IPS-20b (cell line): ENCODE data around the gene TMCC1.

Source experiments
- H3K27ac ChIP-seq: one replicate; pipeline ENCODE4 v1.5.1; 2013; ENCODE audit warnings: low read length
- H3K27me3 ChIP-seq: 2 replicates; pipeline ENCODE4 v1.6.1; 2013; ENCODE audit warnings: mild to moderate bottlenecking, low read length, inconsistent platforms; ENCODE audit not compliant: insufficient read depth
- H3K36me3 ChIP-seq: 2 replicates; pipeline ENCODE4 v1.6.1; 2013; ENCODE audit warnings: low read depth, mild to moderate bottlenecking, inconsistent platforms, low read length, moderate library complexity; ENCODE audit not compliant: insufficient read depth
- H3K4me1 ChIP-seq: 2 replicates; pipeline ENCODE4 v1.6.1; 2013; ENCODE audit warnings: mild to moderate bottlenecking, control low read depth, inconsistent platforms, low read length, moderate library complexity; ENCODE audit not compliant: insufficient read depth
- H3K4me3 ChIP-seq: 2 replicates; pipeline ENCODE4 v1.5.1; 2013; ENCODE audit warnings: mild to moderate bottlenecking, low read length, inconsistent platforms
- H3K9ac ChIP-seq: 2 replicates; pipeline ENCODE4 v1.6.1; 2013; ENCODE audit warnings: low read depth, mild to moderate bottlenecking, inconsistent platforms, low read length, moderate library complexity
- H3K9me3 ChIP-seq: 2 replicates; pipeline ENCODE4 v1.6.1; 2013; ENCODE audit warnings: mild to moderate bottlenecking, low read depth, low read length, inconsistent platforms; ENCODE audit not compliant: insufficient read depth

Gene TMCC1

DNA sequence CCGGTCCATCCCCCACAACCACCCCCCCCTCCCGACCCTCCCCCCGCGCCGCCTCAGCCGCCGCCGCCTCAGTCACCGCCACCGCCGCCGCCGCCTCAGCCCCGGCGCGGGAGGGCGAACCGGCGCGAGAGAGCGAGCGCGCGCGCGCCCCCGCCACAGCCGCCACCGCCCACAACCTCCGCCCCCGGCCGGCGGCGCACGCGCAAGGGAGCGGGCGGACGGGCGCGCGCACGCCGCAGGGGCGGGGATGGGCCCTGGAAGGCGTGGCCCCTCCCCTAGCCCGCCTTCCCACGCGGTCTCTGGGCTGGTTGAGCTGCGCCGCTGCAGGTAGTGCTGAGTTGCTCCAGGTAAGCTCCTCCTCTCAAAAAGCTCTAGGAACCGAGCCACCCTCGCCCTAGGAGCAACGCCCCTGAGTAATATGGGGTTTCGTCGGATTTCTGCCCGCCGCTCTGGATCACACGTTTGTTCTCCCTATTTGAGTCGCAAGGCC is at the start of gene TMCC1:
Gene TMCC1 (minus strand): TSS at position 131 of the 490 bp plus-strand sequence.
- Histone ChIP-seq H3K9ac (peak within 1 kb of the TSS; percentile 93), H3K4me1 (peaks cover 21% of the 10 kb centered on the region; the same call in 1 of the 2 replicates), H3K27ac (peak within 1 kb of the TSS; percentile 41), H3K4me3 (peak within 1 kb of the TSS; percentile 89), H3K36me3 (no peaks in the 10 kb centered on the region), H3K9me3 (no peaks in the 10 kb centered on the region), H3K27me3 (no peaks in the 10 kb centered on the region)

DNA sequence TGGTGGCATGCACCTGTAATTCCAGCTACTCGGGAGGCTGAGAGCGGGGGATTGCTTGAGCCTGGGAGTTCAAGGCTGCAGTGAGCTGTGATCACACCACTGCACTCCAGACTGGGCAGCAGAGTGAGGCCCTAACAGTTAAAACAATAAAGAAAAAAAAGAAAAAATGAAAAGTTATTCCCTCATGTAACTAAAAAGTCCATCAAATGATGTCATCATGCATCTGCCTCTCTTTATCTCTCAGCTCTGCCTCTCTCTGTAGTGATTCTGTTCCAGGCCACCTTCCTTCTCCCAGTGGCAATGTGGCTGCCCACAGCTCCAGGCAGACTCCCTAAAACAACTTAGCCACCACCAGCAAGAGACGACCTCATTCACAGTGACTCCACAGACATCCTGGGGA is 49.5 kb upstream of the TMCC1 start:
- Histone ChIP-seq H3K9ac (no peak overlapping the region), H3K4me3 (no peak overlapping the region), H3K36me3 (no peaks in the 10 kb centered on the region), H3K4me1 (no peaks in the 10 kb centered on the region), H3K9me3 (no peaks in the 10 kb centered on the region), H3K27ac (no peak overlapping the region), H3K27me3 (no peaks in the 10 kb centered on the region; the same call in 1 of the 2 replicates)

DNA sequence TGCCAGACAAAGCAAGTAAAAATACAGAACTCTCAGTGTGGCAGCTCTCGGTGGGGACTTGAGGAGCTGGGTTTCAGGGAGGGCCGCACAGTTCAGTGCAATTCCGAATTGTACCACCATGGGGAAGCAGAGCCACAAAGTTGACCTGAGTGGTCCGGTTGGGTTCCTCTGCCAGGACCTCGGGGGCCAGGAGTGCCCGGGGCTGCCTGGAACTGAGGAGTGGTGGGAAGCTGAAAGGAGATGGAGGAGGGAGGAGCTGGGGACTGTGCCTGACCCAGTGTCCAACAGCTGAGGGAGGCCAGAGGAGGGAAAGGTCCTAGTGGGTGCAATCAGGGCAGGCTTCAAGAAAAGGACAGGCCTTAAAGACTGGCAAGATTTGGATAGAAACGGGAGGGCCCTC is 48.8 kb upstream of the TMCC1 start:
- H3K9me3 ChIP-seq, result no peaks in the 10 kb centered on the region
- H3K4me3 ChIP-seq, result no peak overlapping the region
- no peak overlapping the region for H3K9ac ChIP-seq
- no peaks in the 10 kb centered on the region; the same call in 1 of the 2 replicates for H3K27me3 ChIP-seq
- no peaks in the 10 kb centered on the region for H3K4me1 ChIP-seq
- no peak overlapping the region for H3K27ac ChIP-seq
- no peaks in the 10 kb centered on the region for H3K36me3 ChIP-seq

DNA sequence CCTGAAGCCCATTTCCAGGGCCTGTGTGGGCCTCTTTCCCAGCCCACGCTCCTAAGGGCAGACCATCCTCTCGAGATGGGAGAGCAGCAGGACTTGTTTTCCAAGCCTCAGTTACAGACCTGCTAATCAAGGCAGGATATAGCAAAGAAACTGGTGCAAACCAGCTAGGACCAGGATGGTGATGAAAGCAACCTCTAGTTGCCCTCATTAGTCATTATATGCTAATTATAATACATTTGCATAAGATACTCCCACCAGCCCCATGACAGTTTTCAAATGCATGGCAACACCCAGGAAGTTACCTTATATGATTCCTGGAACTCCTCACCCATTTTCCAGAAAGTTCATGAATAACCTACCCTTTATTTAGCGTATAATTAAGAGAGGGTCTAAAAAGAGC is 46.6 kb upstream of the TMCC1 start:
- H3K27me3 ChIP-seq, result no peaks in the 10 kb centered on the region
- no peaks in the 10 kb centered on the region for H3K36me3 ChIP-seq
- H3K9me3 ChIP-seq, result no peaks in the 10 kb centered on the region
- no peak overlapping the region for H3K27ac ChIP-seq
- H3K4me1 ChIP-seq, result no peaks in the 10 kb centered on the region
- no peak overlapping the region for H3K4me3 ChIP-seq
- no peak overlapping the region for H3K9ac ChIP-seq

DNA sequence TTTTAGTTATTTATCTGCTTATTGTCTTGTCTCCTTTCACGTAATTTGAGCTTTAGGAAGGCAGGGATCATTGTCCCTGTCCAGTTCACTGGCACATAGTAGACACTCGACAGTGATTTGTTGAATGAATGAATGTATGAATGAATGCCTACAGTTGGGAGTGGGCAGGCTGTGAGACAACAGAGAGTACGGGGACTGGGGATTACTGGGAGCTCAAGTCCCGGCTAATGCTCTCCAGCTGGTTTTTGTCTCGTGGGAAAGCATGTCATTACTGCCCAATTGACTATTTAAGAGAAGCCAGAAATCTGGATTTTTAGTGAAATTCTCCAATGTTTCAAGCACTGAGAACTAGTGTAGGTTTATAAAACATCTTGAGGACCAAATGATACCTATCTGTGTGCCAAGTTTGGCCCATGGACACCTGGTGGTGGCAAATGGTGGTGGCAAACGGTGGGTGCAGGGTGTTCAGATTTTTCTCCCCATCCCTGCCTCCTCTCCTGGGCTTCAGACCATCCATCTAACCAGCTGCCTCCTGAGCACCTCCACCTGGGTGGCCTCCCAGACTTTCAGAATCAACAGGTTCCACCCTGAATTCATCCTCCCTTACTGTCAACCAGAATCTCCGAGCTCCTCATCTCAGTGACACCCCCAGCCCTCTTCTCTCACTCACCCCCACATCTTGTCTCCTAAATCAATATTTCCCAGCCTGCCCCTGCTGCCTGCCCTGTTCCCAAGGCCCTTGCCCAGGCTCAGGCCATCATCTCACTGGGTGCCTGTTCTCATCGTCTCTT is 44.8 kb upstream of the TMCC1 start:
- Histone ChIP-seq H3K4me3 (no peak overlapping the region), H3K9ac (no peak overlapping the region), H3K36me3 (no peaks in the 10 kb centered on the region), H3K27me3 (peaks cover 10% of the 10 kb centered on the region), H3K9me3 (no peaks in the 10 kb centered on the region), H3K27ac (no peak overlapping the region), H3K4me1 (no peaks in the 10 kb centered on the region)

DNA sequence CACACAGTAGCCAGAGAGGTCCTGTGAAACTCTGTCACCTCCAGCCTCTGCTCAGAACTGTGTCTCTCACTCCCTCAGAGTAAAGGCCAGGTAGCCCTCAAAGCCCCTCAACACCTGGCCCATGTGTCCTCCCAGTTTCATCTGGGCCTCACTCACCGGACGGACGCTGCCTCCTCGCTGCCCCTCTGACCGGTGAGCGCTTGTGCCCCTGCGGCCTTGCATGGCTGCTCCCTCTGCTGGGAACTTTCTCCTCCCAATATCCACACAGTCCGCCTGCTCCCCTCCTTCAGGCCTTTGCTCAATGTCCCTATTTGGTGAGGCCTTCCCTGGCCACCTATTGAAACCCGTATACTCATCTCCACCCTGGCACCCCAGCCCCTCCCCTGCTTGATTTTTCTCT is 44.2 kb upstream of the TMCC1 start:
- Histone ChIP-seq H3K36me3 (no peaks in the 10 kb centered on the region), H3K27me3 (peaks cover 10% of the 10 kb centered on the region), H3K9ac (no peak overlapping the region), H3K4me1 (no peaks in the 10 kb centered on the region), H3K4me3 (no peak overlapping the region), H3K27ac (no peak overlapping the region), H3K9me3 (no peaks in the 10 kb centered on the region)

DNA sequence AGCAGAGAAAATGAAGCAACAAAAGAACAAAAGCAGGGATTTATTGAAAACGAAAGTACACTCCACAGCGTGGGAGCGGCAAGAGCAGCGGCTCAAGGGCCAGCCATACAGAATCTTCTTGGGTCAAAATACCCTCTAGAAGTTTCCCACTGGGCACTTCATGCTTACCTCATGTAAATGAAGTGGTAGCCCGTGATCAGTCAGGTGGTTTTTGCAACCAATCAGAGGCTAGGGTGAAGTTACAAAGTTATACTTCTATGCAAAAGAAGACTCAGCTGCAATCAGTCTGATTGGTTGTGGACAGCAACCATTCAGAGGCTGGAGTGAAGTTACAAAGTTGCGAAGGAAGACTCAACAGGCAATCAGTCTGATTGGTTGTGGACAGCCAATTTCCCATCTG is 43.2 kb upstream of the TMCC1 start:
- Histone ChIP-seq H3K9ac (no peak overlapping the region), H3K4me3 (no peak overlapping the region), H3K36me3 (no peaks in the 10 kb centered on the region), H3K4me1 (no peaks in the 10 kb centered on the region), H3K27ac (no peak overlapping the region), H3K9me3 (no peaks in the 10 kb centered on the region), H3K27me3 (peaks cover 10% of the 10 kb centered on the region)

DNA sequence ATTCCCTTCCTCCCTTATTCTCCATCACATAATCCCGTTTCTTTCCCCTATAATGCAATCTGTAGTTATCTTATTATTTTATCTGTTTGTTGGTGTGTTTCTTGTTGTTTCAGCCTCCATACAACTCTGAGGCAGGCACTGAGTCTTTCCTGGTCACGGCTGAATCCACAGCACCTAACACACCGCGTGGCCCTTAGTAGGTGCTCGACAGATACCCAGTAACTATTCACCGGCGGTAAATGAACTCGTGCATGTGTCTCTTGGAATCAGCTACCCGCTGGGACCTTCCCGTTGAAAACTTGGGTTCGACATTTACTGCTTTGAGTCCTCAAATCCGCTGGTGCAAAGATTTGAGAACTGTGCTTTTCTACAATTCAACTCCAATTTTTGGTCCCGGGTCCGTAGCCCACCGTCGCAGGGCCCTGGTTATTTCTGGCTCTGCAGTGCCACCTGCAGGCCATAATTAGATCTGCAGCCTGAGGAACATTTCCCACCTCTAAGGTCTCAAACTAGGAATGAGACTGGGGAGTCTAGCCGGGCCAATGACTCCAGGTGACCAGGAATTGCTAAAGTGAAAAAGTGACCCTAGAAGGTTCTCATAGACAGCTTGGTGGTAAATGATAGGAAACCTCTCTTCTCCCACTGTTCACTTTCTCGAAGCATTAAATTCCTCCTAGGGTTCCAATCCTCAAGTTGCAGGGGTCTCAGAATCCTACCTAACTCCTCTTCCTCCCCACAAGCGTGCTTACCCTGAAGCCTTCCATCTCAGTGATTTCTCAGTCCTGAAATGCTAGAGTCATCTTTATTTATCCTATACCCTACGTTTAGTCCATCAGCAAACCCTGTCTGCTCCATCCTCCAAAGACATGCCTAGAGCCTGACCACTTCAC is 41.0 kb upstream of the TMCC1 start:
- peaks cover 13% of the 10 kb centered on the region for H3K9me3 ChIP-seq
- peaks cover 10% of the 10 kb centered on the region for H3K27me3 ChIP-seq
- no peak overlapping the region for H3K27ac ChIP-seq
- H3K4me3 ChIP-seq, result no peak overlapping the region
- no peaks in the 10 kb centered on the region for H3K4me1 ChIP-seq
- H3K9ac ChIP-seq, result no peak overlapping the region
- no peaks in the 10 kb centered on the region for H3K36me3 ChIP-seq

DNA sequence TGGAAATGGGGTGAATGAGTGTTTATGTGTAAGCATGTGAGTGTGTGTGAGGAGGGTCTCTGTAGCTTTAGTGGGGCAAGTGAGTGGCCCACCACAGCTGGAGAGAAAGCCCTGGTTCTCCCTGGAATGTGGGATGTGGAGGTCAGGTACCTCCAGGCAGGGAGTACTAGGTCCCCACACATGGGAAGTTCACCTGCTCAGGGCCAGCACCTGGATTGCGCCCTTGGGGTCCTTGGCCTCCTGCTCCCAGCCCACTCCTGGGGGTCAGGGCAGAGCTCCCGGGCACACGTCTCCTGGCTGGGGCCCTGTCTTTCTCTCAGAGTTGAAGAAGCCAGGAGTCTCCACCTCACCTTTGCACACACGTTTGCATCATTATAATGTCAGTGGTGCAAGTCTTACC is 40.0 kb upstream of the TMCC1 start:
- H3K27ac ChIP-seq, result no peak overlapping the region
- H3K4me1 ChIP-seq, result no peaks in the 10 kb centered on the region
- H3K9me3 ChIP-seq, result peaks cover 16% of the 10 kb centered on the region
- H3K27me3 ChIP-seq, result peaks cover 10% of the 10 kb centered on the region
- H3K9ac ChIP-seq, result no peak overlapping the region
- H3K4me3 ChIP-seq, result no peak overlapping the region
- H3K36me3 ChIP-seq, result no peaks in the 10 kb centered on the region

DNA sequence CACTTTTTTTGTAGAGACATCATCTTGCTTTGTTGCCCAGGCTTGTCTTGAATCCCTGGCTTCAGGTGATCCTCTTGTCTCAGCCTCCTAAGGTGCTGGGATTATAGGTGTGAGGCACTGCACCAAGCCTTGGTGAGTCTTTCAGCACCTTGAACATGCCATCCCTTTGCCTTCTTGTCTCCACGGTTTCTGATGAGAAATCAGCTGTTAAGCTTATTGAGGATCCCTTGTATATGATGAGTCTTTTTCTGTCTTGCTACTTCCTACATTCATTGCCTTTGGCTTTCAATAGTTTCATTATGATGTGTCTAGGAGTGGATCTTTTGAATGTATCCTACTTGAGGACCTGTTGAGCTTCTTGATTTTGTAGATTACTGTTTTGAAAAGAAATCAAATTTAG is 35.9 kb upstream of the TMCC1 start:
- H3K4me3 ChIP-seq, result no peak overlapping the region
- H3K4me1 ChIP-seq, result no peaks in the 10 kb centered on the region
- H3K9me3 ChIP-seq, result peaks cover 16% of the 10 kb centered on the region
- no peaks in the 10 kb centered on the region for H3K36me3 ChIP-seq
- H3K27ac ChIP-seq, result no peak overlapping the region
- no peak overlapping the region for H3K9ac ChIP-seq
- peaks cover 9% of the 10 kb centered on the region for H3K27me3 ChIP-seq

DNA sequence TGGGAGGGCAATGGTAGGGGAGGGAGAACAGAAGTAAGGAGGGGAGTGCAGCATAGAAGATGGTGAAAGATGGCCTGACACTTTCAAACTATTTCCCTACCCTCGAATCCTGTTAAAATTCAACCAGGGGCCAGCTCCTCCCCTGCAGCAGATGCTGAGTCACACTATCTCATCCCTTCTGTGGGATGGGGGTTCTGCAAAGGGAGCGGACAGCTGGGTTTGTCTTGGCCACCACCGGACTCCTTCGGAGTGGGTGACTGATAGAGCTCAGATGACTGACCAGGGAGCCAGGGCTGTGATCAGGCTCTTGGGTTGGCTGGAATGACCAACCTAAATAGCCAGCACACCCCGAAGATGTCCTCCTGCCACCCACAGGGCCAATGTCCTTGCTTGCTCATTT is 33.6 kb upstream of the TMCC1 start:
- Histone ChIP-seq H3K9me3 (peaks cover 16% of the 10 kb centered on the region), H3K27ac (no peak overlapping the region), H3K27me3 (no peaks in the 10 kb centered on the region), H3K36me3 (no peaks in the 10 kb centered on the region), H3K9ac (no peak overlapping the region), H3K4me3 (no peak overlapping the region), H3K4me1 (no peaks in the 10 kb centered on the region)

DNA sequence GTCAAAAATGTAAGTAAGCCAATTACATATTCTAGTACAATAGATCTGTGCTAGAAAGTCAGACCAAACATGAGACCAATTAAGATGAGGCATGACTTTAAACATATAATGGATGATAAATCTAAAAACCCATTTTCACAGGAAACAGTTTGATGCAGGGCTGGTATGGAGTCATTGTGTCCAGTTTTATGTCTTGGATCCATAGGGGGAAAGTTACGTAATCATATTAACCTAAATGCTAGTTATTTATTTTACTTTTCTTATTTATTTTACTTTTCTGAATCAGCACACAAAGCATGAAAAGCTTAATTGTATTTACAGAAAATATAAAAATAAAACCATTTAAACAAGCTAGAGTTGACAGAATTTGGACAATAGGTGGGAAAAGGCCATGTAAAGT is 26.3 kb upstream of the TMCC1 start:
- Histone ChIP-seq H3K9ac (no peak overlapping the region), H3K4me1 (no peaks in the 10 kb centered on the region), H3K9me3 (peaks cover 41% of the 10 kb centered on the region), H3K27me3 (no peaks in the 10 kb centered on the region), H3K27ac (no peak overlapping the region), H3K36me3 (no peaks in the 10 kb centered on the region), H3K4me3 (no peak overlapping the region)
